GM21526 (cell line): ENCODE results near the gene EYA4.

Experiments used
- ATAC-seq: cut with Tn5 transposase; IDR thresholded peaks from one replicate; pipeline ENCODE4 v1.9.1; 2021; ENCODE audit warnings: moderate library complexity; ENCODE audit not compliant: unreplicated experiment, low FRiP score

EYA4 gene

GRCh38 chr6:133502441-133503335 is 261.5 kb downstream of the EYA4 start:
- no peak for ATAC-seq

GRCh38 chr6:133503336-133503729 is 262.2 kb downstream of the EYA4 start:
- no peak for ATAC-seq

GRCh38 chr6:133504158-133504557 is 263.0 kb downstream of the EYA4 start:
- no peak for ATAC-seq

- ATAC-seq = no peak
Measured at GRCh38 chr6:133504761-133505160, 263.6 kb downstream of the EYA4 start.

- no peak for ATAC-seq
Measured at GRCh38 chr6:133505681-133506080, 264.5 kb downstream of the EYA4 start.

GRCh38 chr6:133512410-133513016 is 271.4 kb downstream of the EYA4 start:
- peak; percentile 58 for ATAC-seq

- ATAC-seq = no peak
Measured at GRCh38 chr6:133523816-133524215, 282.7 kb downstream of the EYA4 start.

- ATAC-seq = no peak
Measured at GRCh38 chr6:133526436-133526835, 285.3 kb downstream of the EYA4 start.

- ATAC-seq = no peak
Measured at GRCh38 chr6:133528566-133528965, 287.4 kb downstream of the EYA4 start.

GRCh38 chr6:133532908-133533307 is 291.8 kb downstream of the EYA4 start:
- no peak for ATAC-seq

GRCh38 chr6:133539502-133540259 is 298.5 kb downstream of the EYA4 start:
- ATAC-seq = no peak

- ATAC-seq = no peak
Measured at GRCh38 chr6:133540361-133540760, 299.2 kb downstream of the EYA4 start.

GRCh38 chr6:133541040-133541439 is 299.9 kb downstream of the EYA4 start:
- ATAC-seq = no peak

GRCh38 chr6:133542056-133542821 is 301.1 kb downstream of the EYA4 start:
- ATAC-seq = no peak

GRCh38 chr6:133544419-133544818 is 303.3 kb downstream of the EYA4 start:
- no peak for ATAC-seq

- no peak for ATAC-seq
Measured at GRCh38 chr6:133546098-133546497, 304.9 kb downstream of the EYA4 start.

- no peak for ATAC-seq
Measured at GRCh38 chr6:133547136-133547535, 306.0 kb downstream of the EYA4 start.

- no peak for ATAC-seq
Measured at GRCh38 chr6:133548423-133549159, 307.4 kb downstream of the EYA4 start.

- no peak for ATAC-seq
Measured at GRCh38 chr6:133549371-133549801, 308.2 kb downstream of the EYA4 start.

- no peak for ATAC-seq
Measured at GRCh38 chr6:133550026-133550425, 308.9 kb downstream of the EYA4 start.
